ENCODE measurements around the gene CACFD1.

The CACFD1 gene

GRCh38 chr9:133505901-133506652 is 46.3 kb downstream of the CACFD1 start:
- DNase-seq: no peak

- no peak for DNase-seq
Observed at GRCh38 chr9:133506653-133507038, 46.9 kb downstream of the CACFD1 start.

GRCh38 chr9:133507246-133507965 is 47.6 kb downstream of the CACFD1 start:
- no peak for DNase-seq

GRCh38 chr9:133508046-133508445 is 48.3 kb downstream of the CACFD1 start:
- DNase-seq: no peak

- peak; percentile 97 for DNase-seq
Observed at GRCh38 chr9:133509179-133510083, 49.7 kb downstream of the CACFD1 start.

- DNase-seq: no peak
Observed at GRCh38 chr9:133510926-133511505, 51.2 kb downstream of the CACFD1 start.

GRCh38 chr9:133511607-133512006 is 51.8 kb downstream of the CACFD1 start:
- no peak for DNase-seq

GRCh38 chr9:133512253-133513213 is 52.8 kb downstream of the CACFD1 start:
- DNase-seq: no peak

GRCh38 chr9:133513214-133514100 is 53.7 kb downstream of the CACFD1 start:
- peak; percentile 40 for DNase-seq

GRCh38 chr9:133514460-133515239 is 54.9 kb downstream of the CACFD1 start:
- no peak for DNase-seq

- DNase-seq: no peak
Observed at GRCh38 chr9:133515240-133515610, 55.4 kb downstream of the CACFD1 start.

GRCh38 chr9:133515615-133516255 is 56.0 kb downstream of the CACFD1 start:
- no peak for DNase-seq

GRCh38 chr9:133516256-133516960 is 56.6 kb downstream of the CACFD1 start:
- no peak for DNase-seq

- DNase-seq: no peak
Observed at GRCh38 chr9:133516961-133517350, 57.2 kb downstream of the CACFD1 start.

- no peak for DNase-seq
Observed at GRCh38 chr9:133517711-133518110, 57.9 kb downstream of the CACFD1 start.

- DNase-seq: peak; percentile 31
Observed at GRCh38 chr9:133518200-133518599, 58.4 kb downstream of the CACFD1 start.

GRCh38 chr9:133518706-133519449 is 59.1 kb downstream of the CACFD1 start:
- DNase-seq: no peak

GRCh38 chr9:133519693-133520092 is 59.9 kb downstream of the CACFD1 start:
- no peak for DNase-seq

Data from NCI-H774 (cell line).